ENCODE measurements around the gene FPR2.

Gene FPR2

GRCh38 chr19:51807925-51808324 is 46.9 kb downstream of the FPR2 start:
- DNase-seq = no peak

DNA sequence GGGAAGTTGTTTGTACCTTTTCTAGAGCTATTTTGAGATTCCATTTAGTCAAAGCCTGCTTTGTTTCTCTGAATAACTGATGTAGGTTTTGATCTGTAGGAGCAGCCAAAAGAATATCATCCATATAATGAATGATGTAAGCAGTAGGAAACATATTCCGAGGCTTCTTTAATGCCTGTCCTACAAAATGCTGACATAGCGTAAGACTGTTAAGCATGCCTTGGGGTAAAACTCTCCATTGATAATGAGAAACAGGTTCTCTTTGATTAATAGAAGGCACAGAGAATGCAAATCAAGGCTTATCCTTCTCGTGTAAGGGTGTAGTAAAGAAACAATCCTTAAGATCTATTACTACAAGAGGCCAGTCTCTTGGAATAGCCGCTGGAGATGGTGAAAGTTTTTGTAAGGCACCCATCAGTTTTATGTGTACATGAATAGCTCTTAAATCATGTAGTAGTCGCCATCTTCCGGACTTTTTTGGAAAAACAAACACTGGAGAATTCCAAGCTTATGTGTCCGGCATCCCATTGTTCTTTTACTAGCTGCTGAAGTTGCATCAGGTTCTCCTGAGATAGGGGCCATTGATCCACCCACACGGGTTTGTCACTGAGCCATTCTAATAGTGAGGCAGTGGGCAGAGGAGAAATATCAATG is 47.5 kb downstream of the FPR2 start:
- DNase-seq = no peak

DNA sequence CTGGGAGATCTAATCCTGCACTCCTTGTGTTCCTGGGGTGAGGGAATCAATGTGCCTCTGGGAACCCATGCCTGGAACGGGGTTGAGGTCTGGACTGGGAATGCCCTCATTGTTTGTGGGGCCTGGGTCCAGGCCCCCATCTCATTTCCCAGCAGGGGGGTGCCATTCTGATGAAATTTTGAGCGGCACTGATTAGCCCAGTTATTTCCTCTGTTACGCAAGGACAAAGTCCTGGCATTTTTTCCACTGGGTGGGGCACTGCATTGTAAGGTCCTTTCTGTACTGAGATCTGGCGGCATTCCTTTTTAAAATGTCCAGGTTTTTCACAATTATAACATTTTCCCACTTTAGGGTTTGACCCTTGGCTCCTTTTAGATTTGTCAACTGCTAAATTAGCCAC is 48.8 kb downstream of the FPR2 start:
- no peak for DNase-seq

DNA sequence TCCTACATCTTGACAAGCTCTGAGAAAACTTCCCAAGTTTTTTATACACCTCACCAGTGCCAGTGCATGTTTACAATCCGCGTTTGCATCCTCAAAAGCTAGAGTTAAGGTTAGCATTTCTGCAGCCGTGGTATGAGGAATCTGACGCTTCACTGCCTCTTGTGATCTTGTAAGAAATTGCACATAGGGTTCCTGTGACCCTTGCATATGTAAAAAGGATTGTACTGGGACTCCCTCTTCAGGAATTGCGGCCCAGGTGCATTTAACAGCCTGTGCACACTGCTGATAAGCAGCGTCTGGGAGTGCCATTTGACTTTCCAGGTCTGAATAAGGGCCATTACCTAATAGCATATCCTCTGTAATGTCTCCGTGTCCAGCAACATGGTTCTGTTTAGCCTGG is 49.2 kb downstream of the FPR2 start:
- no peak for DNase-seq

DNA sequence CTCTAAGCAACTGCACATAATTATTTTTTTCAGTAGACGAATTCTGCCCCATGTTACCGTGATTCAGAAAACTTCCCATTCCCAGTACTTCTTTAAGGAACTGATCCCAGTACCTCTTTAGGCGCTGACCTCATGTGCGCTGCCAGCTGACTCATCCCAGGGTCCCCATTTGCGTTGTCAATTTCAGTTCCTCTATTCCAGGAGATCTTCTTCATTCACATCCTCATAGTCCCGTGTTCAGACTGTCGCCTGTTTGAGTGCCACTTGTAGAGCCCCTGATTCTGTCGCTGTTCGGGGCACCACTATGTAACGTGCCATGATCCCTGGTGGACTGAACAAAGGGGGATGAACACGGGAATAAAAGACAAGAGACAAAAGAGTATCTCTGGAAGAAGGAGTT is 50.4 kb downstream of the FPR2 start:
- no peak for DNase-seq

- DNase-seq = no peak
Measured at GRCh38 chr19:51815043-51815442, 54.1 kb downstream of the FPR2 start.

- DNase-seq = no peak
Measured at GRCh38 chr19:51816711-51817110, 55.7 kb downstream of the FPR2 start.

- DNase-seq = no peak
Measured at GRCh38 chr19:51820011-51820410, 59.0 kb downstream of the FPR2 start.
